A673 (cell line): ENCODE data around the gene NIFK. TPM values are rescaled to one million over a fixed set of nuclear protein-coding genes. Genes with fewer than 3 reads are reported as not detected.

Source experiments
- Bru-seq: library from RNA; stranded (reverse); fragments of 400-500 nt; gene quantifications from one replicate; lab custom pipeline; 2021; lab: Mats Ljungman, UMichigan
- BruChase-seq, 2 experiments: library from RNA; stranded (reverse); fragments of 400-500 nt; gene quantifications; one replicate each; lab custom pipeline; 2021; lab: Mats Ljungman, UMichigan
- BruUV-seq: library from RNA; stranded (reverse); fragments of 400-500 nt; replicated peaks from 2 replicates; lab custom pipeline; 2021; lab: Mats Ljungman, UMichigan
- CTCF ChIA-PET: fragments of 300-600 bp; sonication (Branson Sonifier 250); formaldehyde crosslinking; loops from one replicate; lab custom pipeline; 2022; ENCODE audit warnings: antibody characterized with exemption; lab: Charles Lee
- POLR2A ChIA-PET: fragments of 300-600 bp; sonication (Branson Sonifier 250); formaldehyde crosslinking; loops from one replicate; lab custom pipeline; 2022; ENCODE audit warnings: antibody characterized with exemption; ENCODE audit not compliant: low non-redundant PET; lab: Charles Lee
- DNase-seq: peaks from one replicate; pipeline ENCODE4 v3.0.0-alpha.2; 2015; ENCODE audit warnings: low spot score
- H3K27ac ChIP-seq: fragments of 200-600 bp; sonication (generic); 2 replicates; pipeline ENCODE4 v1.5.1; 2016; ENCODE audit warnings: mixed run types, low read depth, mild to moderate bottlenecking, mixed read lengths, antibody characterized with exemption, low read length; ENCODE audit not compliant: poor library complexity, severe bottlenecking
- H3K27me3 ChIP-seq: fragments of 200-600 bp; sonication (generic); replicated peaks from 2 replicates; pipeline ENCODE4 v1.6.1; 2017; ENCODE audit warnings: mixed run types, low read depth, mild to moderate bottlenecking, mixed read lengths, antibody characterized with exemption, low read length; ENCODE audit not compliant: insufficient read depth, poor library complexity
- H3K36me3 ChIP-seq: fragments of 200-600 bp; sonication (generic); 2 replicates; pipeline ENCODE4 v1.6.1; 2016; ENCODE audit warnings: mixed run types, mild to moderate bottlenecking, mixed read lengths, antibody characterized with exemption, low read length; ENCODE audit not compliant: insufficient read depth, poor library complexity, severe bottlenecking
- H3K4me1 ChIP-seq: fragments of 200-600 bp; sonication (generic); 2 replicates; pipeline ENCODE4 v1.6.1; 2017; ENCODE audit warnings: mixed run types, mild to moderate bottlenecking, mixed read lengths, antibody characterized with exemption, low read length; ENCODE audit not compliant: insufficient read depth, poor library complexity, severe bottlenecking
- H3K4me3 ChIP-seq: fragments of 200-600 bp; sonication (generic); 2 replicates; pipeline ENCODE4 v1.5.1; 2016; ENCODE audit warnings: low read depth, mixed run types, mild to moderate bottlenecking, mixed read lengths, low read length; ENCODE audit not compliant: poor library complexity, severe bottlenecking
- H3K9me3 ChIP-seq: fragments of 200-600 bp; sonication (generic); 2 replicates; pipeline ENCODE4 v1.6.1; 2016; ENCODE audit warnings: mixed run types, low read depth, mild to moderate bottlenecking, mixed read lengths, antibody characterized with exemption, low read length; ENCODE audit not compliant: poor library complexity, severe bottlenecking
- EZH2 ChIP-seq: fragments of 200-600 bp; sonication (generic); IDR thresholded peaks from 2 replicates; pipeline ENCODE4 v1.6.1; 2017; ENCODE audit warnings: borderline replicate concordance, low read depth, mild to moderate bottlenecking, mixed read lengths, antibody characterized with exemption, low read length; ENCODE audit not compliant: poor library complexity, severe bottlenecking
- intact Hi-C: fragments of 100-400 bp; cut with micrococcal nuclease; formaldehyde crosslinking; loops from one replicate; pipeline ENCODE4 v1.10.0; 2022; ENCODE audit not compliant: unreplicated experiment
- long read RNA-seq: library from polyadenylated mRNA; stranded (forward); transcript quantifications from one replicate; pipeline ENCODE4 v2.0.0, GENCODE V29; 2022
- total RNA-seq: library from RNA; stranded (reverse); gene quantifications from 2 replicates; pipeline ENCODE4 v1.2.3, GENCODE V29; 2021
- TF ChIP-seq, protein P1 (sequence below): fragments of 300-800, 200-600 bp; sonication (generic); conservative IDR thresholded peaks from 2 replicates; pipeline ENCODE4 v1.5.1; 2017; ENCODE audit warnings: low read depth, mild to moderate bottlenecking, antibody characterized with exemption, low read length, moderate library complexity, mixed read lengths

NIFK gene
- total RNA-seq (84.2 and 97.4 TPM in 2 replicates), Bru-seq, nascent RNA (percentile 95 among the genes with signal in this experiment), BruChase-seq, experiment 1, labeled RNA remaining after a 2-hour chase (percentile 94 among the genes with signal in this experiment), BruChase-seq, experiment 2, labeled RNA remaining after a 6-hour chase (percentile 89 among the genes with signal in this experiment)
- long read RNA-seq, transcript NIFK-201 (7 exons, 1,734 nt): major isoform, 80 of 86 reads
- long read RNA-seq, partial matches to known transcripts: 0 of 86 reads
- long read RNA-seq, other reads (novel, unspliced or antisense): 5 of 86 reads

DNA sequence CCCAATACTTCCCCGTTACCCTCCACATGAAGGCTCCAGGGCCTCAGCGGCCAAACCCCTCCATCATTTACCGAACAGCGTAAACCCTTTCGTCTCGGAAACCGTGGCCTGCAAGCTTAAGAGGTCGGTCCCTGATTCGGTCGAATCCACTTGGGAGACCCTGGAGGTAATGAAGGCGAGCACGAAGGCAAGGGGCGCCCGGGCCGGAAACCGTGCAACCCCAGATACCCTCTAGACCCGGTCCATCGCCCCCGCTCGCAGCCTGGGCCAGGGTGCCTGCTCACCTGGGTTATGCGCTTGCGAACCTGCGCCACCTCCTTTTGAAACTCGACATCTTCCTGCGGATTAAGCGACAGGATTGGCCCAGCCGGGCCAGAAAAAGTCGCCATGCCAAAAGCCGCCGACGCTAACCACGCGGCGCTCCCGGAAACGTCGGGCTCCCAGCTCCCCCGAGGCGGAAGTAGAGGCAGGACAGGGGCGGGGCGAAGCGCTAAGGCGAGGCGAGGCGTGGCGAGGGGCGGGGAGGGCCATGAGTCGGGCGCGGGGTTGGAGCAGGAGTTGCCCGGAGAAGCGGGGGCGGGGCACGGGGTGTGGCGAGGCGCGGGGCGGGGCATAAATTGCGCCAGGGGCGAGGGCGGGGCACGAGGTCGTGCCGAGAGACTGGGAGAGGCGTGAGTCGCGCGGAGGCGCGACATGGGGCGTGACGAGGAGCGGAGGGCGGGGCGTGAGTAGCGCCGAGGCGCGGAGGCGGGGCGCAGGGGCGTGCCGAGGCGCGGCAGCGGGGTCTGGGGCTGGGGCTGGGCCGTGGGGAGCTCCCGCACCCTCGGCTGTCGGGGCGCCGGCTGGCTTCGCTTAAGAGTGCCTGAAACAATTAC, at the start of gene NIFK:
NIFK (minus strand) TSS at position 414 of the 875 bp plus-strand sequence; CDS start at position 389, 25 bp downstream.
- DNase-seq: peak; percentile 99
- Histone ChIP-seq H3K9me3 (no peaks in the 10 kb centered on the region), H3K36me3 (peaks cover 25% of the 10 kb centered on the region), H3K4me1 (peaks cover 3% of the 10 kb centered on the region), H3K4me3 (peak within 1 kb of the TSS; percentile 72), H3K27me3 (no peaks in the 10 kb centered on the region), H3K27ac (peak within 1 kb of the TSS; percentile 74)
- TF ChIP-seq, protein P1, sequence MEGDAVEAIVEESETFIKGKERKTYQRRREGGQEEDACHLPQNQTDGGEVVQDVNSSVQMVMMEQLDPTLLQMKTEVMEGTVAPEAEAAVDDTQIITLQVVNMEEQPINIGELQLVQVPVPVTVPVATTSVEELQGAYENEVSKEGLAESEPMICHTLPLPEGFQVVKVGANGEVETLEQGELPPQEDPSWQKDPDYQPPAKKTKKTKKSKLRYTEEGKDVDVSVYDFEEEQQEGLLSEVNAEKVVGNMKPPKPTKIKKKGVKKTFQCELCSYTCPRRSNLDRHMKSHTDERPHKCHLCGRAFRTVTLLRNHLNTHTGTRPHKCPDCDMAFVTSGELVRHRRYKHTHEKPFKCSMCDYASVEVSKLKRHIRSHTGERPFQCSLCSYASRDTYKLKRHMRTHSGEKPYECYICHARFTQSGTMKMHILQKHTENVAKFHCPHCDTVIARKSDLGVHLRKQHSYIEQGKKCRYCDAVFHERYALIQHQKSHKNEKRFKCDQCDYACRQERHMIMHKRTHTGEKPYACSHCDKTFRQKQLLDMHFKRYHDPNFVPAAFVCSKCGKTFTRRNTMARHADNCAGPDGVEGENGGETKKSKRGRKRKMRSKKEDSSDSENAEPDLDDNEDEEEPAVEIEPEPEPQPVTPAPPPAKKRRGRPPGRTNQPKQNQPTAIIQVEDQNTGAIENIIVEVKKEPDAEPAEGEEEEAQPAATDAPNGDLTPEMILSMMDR: no peak
- no peak for TF ChIP-seq EZH2
- intact Hi-C loops: loop anchor here (5.0 kb wide), 1 partner anchor 204 kb away; the partner anchor contains the start of gene RNU4ATAC
- ChIA-PET POLR2A (interaction anchor here (0.5 kb wide), 1 partner anchor 21 kb away, joined by 3 read pairs; no protein-coding TSS in a partner anchor), CTCF (interaction anchor here (0.6 to 1.1 kb wide), 3 partner anchors 18 to 930 kb away, joined by 4 to 5 read pairs (median 5); no protein-coding TSS in a partner anchor)
- no TSS peak for BruUV-seq

DNA sequence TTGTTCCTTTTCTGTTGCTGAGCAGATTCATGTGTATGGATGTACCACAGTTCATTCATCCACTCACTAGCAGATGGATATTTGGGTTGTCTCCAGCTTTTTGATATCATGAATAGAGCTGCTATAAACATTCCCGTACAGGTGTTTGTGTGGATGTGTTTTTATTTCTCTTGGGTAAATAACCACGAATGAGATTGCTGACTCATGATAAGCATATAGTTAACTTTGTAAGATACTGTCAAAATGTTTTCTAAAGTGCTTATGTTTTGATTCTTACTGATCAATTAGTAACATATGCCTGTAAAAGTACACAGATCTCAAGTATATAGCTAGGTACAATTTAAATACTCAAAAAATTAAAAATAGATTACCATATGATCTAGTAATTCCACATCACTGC, 46.5 kb upstream of the NIFK start:
- Histone ChIP-seq H3K9me3 (peaks cover under 1% of the 10 kb centered on the region), H3K27me3 (no peaks in the 10 kb centered on the region), H3K27ac (no peak overlapping the region), H3K36me3 (no peaks in the 10 kb centered on the region), H3K4me3 (no peak overlapping the region), H3K4me1 (no peaks in the 10 kb centered on the region)
- no peak for TF ChIP-seq EZH2
- TF ChIP-seq, protein P1: no peak
- no peak for DNase-seq
- ChIA-PET POLR2A (no interaction called here), CTCF (no interaction called here)
- intact Hi-C loops: no loop called here
- BruUV-seq: no TSS peak

DNA sequence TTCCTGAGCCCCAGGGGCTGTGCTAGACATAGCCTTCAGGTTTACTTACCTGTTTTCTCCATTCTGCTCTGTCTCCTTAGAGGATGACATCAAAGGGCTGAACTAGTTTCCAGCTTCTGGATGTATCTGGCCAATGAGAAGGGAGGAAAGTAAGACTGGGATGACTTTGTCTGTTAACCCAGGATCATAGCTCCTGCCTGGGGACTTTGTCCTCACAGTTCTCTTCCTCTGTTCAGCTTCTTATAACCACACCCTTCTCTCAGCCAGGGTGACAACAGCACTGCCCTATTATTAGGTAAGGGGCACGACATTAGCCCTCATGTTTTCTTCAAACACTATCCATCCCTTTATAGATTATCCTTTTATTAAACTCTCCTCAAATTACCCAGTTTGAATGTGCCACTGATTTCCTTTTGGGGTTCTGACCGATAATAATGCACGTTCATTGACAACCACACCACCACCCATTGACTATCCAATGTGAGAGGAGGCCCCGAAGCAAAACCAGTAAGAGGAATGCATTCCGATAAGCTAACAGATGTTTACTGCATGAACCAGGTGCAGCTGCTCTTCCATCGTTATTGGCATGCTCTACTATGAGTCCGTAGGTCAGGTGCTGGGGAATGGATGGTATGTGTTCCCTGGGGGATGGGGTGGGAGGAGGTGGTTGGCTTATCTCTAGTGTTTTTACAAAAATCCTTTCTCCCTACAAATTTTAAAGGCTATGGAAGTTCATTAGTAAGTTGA, 42.2 kb upstream of the NIFK start:
- ChIA-PET CTCF (no interaction called here), POLR2A (no interaction called here)
- intact Hi-C loops: no loop called here
- Histone ChIP-seq H3K4me1 (no peaks in the 10 kb centered on the region), H3K27me3 (no peaks in the 10 kb centered on the region), H3K27ac (no peak overlapping the region), H3K36me3 (no peaks in the 10 kb centered on the region), H3K4me3 (no peak overlapping the region), H3K9me3 (no peaks in the 10 kb centered on the region)
- no peak for TF ChIP-seq EZH2
- TF ChIP-seq, protein P1: no peak
- no peak for DNase-seq
- BruUV-seq: no TSS peak
